GM19468 (cell line): Measurements from ENCODE around the gene TCF4.

Experiments
- ATAC-seq: cut with Tn5 transposase; IDR thresholded peaks from one replicate; pipeline ENCODE4 v1.9.1; 2021; ENCODE audit warnings: mild to moderate bottlenecking, moderate library complexity, moderate number of reproducible peaks; ENCODE audit not compliant: unreplicated experiment; ENCODE audit errors: extremely low read depth

TCF4 gene

GRCh38 chr18:55234366-55235093, 353.5 kb downstream of the TCF4 start:
- ATAC-seq, result peak; percentile 53

GRCh38 chr18:55233857-55234256, 354.1 kb downstream of the TCF4 start:
- ATAC-seq, result no peak

GRCh38 chr18:55232506-55232905, 355.5 kb downstream of the TCF4 start:
- ATAC-seq, result no peak

- no peak for ATAC-seq
Measured at GRCh38 chr18:55229682-55230081, 358.3 kb downstream of the TCF4 start.

- ATAC-seq, result no peak
Measured at GRCh38 chr18:55228707-55229106, 359.3 kb downstream of the TCF4 start.

- no peak for ATAC-seq
Measured at GRCh38 chr18:55228191-55228590, 359.8 kb downstream of the TCF4 start.

GRCh38 chr18:55227771-55228170, 360.2 kb downstream of the TCF4 start:
- ATAC-seq, result no peak

GRCh38 chr18:55226044-55226443, 361.9 kb downstream of the TCF4 start:
- ATAC-seq, result no peak

GRCh38 chr18:55224086-55224625, 363.8 kb downstream of the TCF4 start:
- no peak for ATAC-seq

GRCh38 chr18:55221622-55222021, 366.4 kb downstream of the TCF4 start:
- no peak for ATAC-seq

GRCh38 chr18:55220523-55220922, 367.5 kb downstream of the TCF4 start:
- peak; percentile 58 for ATAC-seq

- no peak for ATAC-seq
Measured at GRCh38 chr18:55219823-55220222, 368.2 kb downstream of the TCF4 start.

- ATAC-seq, result no peak
Measured at GRCh38 chr18:55219059-55219458, 368.9 kb downstream of the TCF4 start.

GRCh38 chr18:55214969-55215368, 373.0 kb downstream of the TCF4 start:
- no peak for ATAC-seq

GRCh38 chr18:55214534-55214933, 373.5 kb downstream of the TCF4 start:
- ATAC-seq, result no peak

- ATAC-seq, result no peak
Measured at GRCh38 chr18:55213586-55213985, 374.4 kb downstream of the TCF4 start.

- no peak for ATAC-seq
Measured at GRCh38 chr18:55206927-55207326, 381.1 kb downstream of the TCF4 start.

- ATAC-seq, result no peak
Measured at GRCh38 chr18:55202232-55202917, 385.6 kb downstream of the TCF4 start.

- no peak for ATAC-seq
Measured at GRCh38 chr18:55199291-55199963, 388.6 kb downstream of the TCF4 start.

- no peak for ATAC-seq
Measured at GRCh38 chr18:55195863-55196262, 392.1 kb downstream of the TCF4 start.

GRCh38 chr18:55189972-55190371, 398.0 kb downstream of the TCF4 start:
- ATAC-seq, result no peak
